Ascending aorta (tissue), 2 donors: ENCODE data around the gene ARHGAP8. TPM values are rescaled to one million over a fixed set of nuclear protein-coding genes. Genes with fewer than 3 reads are reported as not detected.

ENCODE experiments used
- DNase-seq, 2 donors: peaks; one replicate each; pipeline ENCODE4 v3.0.0-alpha.2; 2019; ENCODE audit warnings: low spot score in 2 of 2
- H3K27ac ChIP-seq, 2 donors: fragments of 200-600 bp; sonication (generic); one replicate each; pipeline ENCODE4 v1.5.1; 2016 to 2017; ENCODE audit warnings: mild to moderate bottlenecking in 1 of 2
- H3K27me3 ChIP-seq: fragments of 200-600 bp; sonication (generic); one replicate; pipeline ENCODE4 v1.5.1; 2017
- H3K36me3 ChIP-seq, 2 donors: fragments of 200-600 bp; sonication (generic); one replicate each; pipeline ENCODE4 v1.5.1; 2016
- H3K4me1 ChIP-seq, 2 donors: fragments of 200-600 bp; sonication (generic); one replicate each; pipeline ENCODE4 v1.5.1; 2016 to 2017; ENCODE audit warnings: mild to moderate bottlenecking in 1 of 2
- H3K4me3 ChIP-seq, 2 donors: fragments of 200-600 bp; sonication (generic); one replicate each; pipeline ENCODE4 v1.5.1; 2016 to 2017; ENCODE audit warnings: mild to moderate bottlenecking in 1 of 2
- H3K9me3 ChIP-seq, 2 donors: fragments of 200-600 bp; sonication (generic); one replicate each; pipeline ENCODE4 v1.5.1; 2016
- intact Hi-C: fragments of 100-400 bp; cut with DNase I; formaldehyde crosslinking; loops from one replicate; pipeline ENCODE4 v1.15.1; 2023
- total RNA-seq: library from RNA; depleted of rRNA; stranded (reverse); fragments of >200 nt; gene quantifications from one replicate; pipeline ENCODE4 v1.1.0, GENCODE V29; 2016
- TF ChIP-seq, protein P1 (sequence below), 3 experiments: fragments of 200-600 bp in 2 of 3; fragments of 450-650 bp in 1 of 3; sonication (generic) in 2 of 3; IDR thresholded peaks; one replicate each; pipeline ENCODE4 v1.5.1; 2016 to 2019; ENCODE audit warnings: antibody characterized with exemption in 3 of 3, mild to moderate bottlenecking in 1 of 3, moderate library complexity in 1 of 3

Gene ARHGAP8
- total RNA-seq, 1 donor from 2014 or later, result not detected

DNA sequence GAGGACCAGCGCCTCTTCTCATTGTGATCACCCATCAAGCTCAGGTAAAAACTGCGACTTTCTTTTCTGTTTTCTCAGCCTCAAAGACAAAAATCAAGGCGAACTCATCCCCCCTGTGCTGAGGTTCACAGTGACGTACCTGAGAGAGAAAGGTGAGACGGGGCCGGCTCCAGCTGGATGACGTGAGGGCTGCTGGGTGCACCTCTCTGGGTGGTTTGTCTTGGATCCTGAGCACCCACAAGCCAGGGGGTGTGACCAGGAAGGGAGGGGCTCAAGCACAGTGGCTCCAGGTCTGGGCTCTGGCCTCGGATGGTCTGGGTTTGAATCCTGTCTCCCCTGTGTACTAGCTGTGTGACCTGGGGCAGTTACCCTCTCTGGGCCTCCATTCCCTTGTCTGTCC, 92.8 kb downstream of the ARHGAP8 start:
- H3K9me3 ChIP-seq, result peaks cover 0 to 8% of the 10 kb centered on the region in 2 donors
- intact Hi-C loops, result no loop called here

DNA sequence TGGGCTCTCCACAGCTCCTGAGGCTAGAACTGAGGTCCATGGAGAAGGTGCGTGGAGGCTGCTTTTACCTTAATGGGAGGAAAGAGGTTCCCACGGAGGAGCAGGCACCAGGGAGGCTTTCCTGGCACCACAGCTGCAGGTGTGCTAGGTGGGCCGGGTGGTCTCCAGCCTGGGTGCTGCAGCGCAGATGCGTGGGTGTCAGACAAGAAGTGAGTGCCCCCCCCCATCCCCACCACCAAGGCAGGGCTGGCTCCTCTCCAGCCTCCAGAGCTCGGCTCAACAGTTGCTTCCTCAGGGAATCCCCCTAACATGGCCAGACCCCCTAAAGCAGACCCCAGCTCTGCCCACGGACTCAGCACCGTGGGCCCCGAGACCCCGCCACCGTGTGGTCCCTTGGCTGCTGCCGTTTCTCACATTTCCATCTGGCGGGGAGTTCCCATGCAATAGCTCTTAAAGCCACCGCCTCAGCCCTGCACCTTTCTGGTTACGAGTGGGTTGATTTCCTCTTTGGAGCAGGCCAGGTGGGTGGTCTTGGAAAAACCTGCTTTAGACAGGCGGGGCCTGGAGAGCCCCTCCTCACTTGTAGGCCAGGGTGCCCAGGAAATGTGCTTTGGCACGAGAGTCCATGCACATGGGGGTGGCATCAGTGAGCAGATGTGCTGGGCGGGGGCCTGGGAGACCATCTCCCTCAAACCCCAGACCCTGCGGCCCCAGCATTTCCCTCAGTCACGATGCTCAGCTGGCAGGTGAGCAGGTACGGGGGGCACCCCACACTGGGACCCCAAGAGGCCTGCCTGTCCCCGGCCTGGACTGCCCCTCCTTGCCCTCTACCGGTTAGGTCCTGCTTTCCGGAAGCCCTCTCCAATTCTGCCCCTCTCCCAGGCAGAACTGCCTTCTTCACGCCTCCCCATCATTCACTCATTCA, 93.7 kb downstream of the ARHGAP8 start:
- no peak for DNase-seq
- Histone ChIP-seq H3K4me1 (no peaks in the 10 kb centered on the region), H3K27ac (no peak overlapping the region), H3K9me3 (peaks cover 0 to 8% of the 10 kb centered on the region in 2 donors), H3K36me3 (no peaks in the 10 kb centered on the region), H3K4me3 (no peak overlapping the region), H3K27me3 (no peaks in the 10 kb centered on the region)
- intact Hi-C loops, result no loop called here
- TF ChIP-seq, protein P1, sequence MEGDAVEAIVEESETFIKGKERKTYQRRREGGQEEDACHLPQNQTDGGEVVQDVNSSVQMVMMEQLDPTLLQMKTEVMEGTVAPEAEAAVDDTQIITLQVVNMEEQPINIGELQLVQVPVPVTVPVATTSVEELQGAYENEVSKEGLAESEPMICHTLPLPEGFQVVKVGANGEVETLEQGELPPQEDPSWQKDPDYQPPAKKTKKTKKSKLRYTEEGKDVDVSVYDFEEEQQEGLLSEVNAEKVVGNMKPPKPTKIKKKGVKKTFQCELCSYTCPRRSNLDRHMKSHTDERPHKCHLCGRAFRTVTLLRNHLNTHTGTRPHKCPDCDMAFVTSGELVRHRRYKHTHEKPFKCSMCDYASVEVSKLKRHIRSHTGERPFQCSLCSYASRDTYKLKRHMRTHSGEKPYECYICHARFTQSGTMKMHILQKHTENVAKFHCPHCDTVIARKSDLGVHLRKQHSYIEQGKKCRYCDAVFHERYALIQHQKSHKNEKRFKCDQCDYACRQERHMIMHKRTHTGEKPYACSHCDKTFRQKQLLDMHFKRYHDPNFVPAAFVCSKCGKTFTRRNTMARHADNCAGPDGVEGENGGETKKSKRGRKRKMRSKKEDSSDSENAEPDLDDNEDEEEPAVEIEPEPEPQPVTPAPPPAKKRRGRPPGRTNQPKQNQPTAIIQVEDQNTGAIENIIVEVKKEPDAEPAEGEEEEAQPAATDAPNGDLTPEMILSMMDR (IDR thresholded peaks at IDR 0.05), result no peak

More for the DNA sequence above, 92.8 kb downstream of the ARHGAP8 start:
- no peak overlapping the region for H3K4me3 ChIP-seq
- H3K36me3 ChIP-seq, result no peaks in the 10 kb centered on the region
- DNase-seq, result no peak
- H3K27ac ChIP-seq, result no peak overlapping the region
- no peaks in the 10 kb centered on the region for H3K27me3 ChIP-seq
- TF ChIP-seq, protein P1 (IDR thresholded peaks at IDR 0.05), result no peak
- no peaks in the 10 kb centered on the region for H3K4me1 ChIP-seq

DNA sequence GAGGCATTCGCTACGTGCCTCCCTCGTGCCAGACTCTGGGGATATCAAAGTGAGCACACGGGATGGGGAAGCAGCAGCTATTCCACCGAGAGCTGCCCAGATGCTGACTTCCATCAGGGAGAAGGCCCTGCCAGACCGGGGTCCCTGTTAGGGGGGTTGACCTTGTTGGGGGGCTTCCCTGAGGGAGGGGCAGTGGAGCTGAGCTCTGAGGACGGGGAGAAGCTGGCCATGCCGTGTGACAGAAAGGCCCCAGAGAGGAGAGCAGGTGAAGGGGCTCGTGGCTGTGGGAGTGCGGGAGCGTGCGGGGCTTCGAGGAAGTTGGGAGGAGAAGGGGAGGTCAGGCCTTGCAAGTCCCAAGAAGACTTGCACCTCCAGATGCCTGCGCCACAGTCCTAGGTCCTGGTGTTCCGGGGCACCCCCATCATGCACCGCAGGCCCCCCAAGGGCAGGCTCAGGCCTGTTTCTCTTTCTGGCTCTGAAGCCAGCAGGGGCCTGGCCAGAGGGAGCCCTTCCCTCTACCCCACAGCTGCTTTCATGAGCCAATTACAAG, 94.4 kb downstream of the ARHGAP8 start:
- Histone ChIP-seq H3K36me3 (no peaks in the 10 kb centered on the region), H3K4me3 (no peak overlapping the region), H3K27me3 (no peaks in the 10 kb centered on the region), H3K4me1 (no peaks in the 10 kb centered on the region), H3K9me3 (peaks cover 0 to 8% of the 10 kb centered on the region in 2 donors), H3K27ac (no peak overlapping the region)
- intact Hi-C loops, result no loop called here
- TF ChIP-seq, protein P1 (IDR thresholded peaks at IDR 0.05), result no peak
- DNase-seq, result no peak

DNA sequence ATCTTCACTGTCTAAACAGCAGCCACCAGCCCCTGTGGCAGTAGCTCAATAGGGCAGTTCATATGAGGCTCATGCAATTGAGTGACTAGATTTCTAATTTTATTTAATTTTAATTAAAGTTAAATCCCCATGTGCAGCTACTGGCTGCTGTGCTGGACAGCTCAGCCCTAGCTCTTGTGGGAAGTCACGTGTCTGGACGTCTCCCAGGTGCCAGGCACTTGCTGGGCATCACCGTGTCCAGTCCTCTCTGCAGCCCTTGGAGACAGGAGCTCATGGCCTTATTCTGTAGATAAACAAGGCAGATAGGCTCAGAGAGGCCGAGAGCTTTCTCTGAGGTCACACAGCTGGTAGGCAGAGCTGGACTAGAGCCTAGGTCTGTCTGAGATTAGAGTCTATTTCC, 95.0 kb downstream of the ARHGAP8 start:
- Histone ChIP-seq H3K36me3 (no peaks in the 10 kb centered on the region), H3K27ac (no peak overlapping the region), H3K4me3 (no peak overlapping the region), H3K9me3 (peaks cover 0 to 8% of the 10 kb centered on the region in 2 donors), H3K4me1 (no peaks in the 10 kb centered on the region), H3K27me3 (no peaks in the 10 kb centered on the region)
- no peak for DNase-seq
- intact Hi-C loops, result no loop called here
- TF ChIP-seq, protein P1 (IDR thresholded peaks at IDR 0.05), result no peak

DNA sequence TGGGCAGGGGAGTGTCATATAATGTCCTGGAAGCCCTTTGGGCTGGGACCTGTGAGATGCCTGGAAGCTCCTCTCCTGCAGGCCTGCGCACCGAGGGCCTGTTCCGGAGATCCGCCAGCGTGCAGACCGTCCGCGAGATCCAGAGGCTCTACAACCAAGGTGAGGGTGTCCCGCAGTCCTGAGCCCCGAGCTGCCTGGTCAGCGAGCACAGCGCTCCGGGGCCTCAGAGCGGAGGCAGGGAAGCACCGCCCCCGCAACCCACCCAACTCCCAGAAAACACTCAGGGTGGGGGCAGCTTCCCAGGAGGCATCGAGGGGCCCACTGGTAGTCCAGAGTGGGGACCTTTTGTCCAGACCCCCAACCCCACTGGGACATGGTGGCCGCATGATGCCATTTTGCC, 95.5 kb downstream of the ARHGAP8 start:
- no peaks in the 10 kb centered on the region for H3K27me3 ChIP-seq
- H3K36me3 ChIP-seq, result no peaks in the 10 kb centered on the region
- DNase-seq, result no peak
- TF ChIP-seq, protein P1 (IDR thresholded peaks at IDR 0.05), result no peak
- no peaks in the 10 kb centered on the region for H3K4me1 ChIP-seq
- intact Hi-C loops, result no loop called here
- H3K4me3 ChIP-seq, result no peak overlapping the region
- peaks cover 0 to 8% of the 10 kb centered on the region in 2 donors for H3K9me3 ChIP-seq
- H3K27ac ChIP-seq, result no peak overlapping the region
